ENCODE results near the gene THY1.
"Not testable (repeated sequence)": the region's sequence is repeated elsewhere in the genome, so short reads cannot be mapped to it uniquely, and the experiment has no call there.

THY1 gene

DNA sequence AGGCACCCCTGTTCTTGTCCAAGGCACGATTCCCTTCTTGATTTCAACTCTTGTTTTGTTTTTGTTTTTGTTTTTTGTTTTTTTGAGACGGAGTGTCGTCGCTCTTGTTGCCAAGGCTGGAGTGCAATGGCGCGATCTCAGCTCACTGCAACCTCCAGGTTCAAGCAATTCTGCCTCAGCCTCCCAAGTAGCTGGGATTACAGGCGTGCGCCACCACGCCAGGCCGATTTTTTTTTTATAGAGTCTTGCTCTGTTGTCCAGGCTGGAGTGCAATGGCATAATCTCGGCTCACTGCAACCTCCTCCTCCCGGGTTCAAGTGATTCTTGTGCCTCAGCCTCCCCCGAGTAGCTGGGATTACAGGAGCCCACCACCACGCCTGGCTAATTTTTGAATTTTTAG is 40.5 kb downstream of the THY1 start:
- not testable (repeated sequence) for DNase-seq (ENCODE audit: low read depth, low spot score)

DNA sequence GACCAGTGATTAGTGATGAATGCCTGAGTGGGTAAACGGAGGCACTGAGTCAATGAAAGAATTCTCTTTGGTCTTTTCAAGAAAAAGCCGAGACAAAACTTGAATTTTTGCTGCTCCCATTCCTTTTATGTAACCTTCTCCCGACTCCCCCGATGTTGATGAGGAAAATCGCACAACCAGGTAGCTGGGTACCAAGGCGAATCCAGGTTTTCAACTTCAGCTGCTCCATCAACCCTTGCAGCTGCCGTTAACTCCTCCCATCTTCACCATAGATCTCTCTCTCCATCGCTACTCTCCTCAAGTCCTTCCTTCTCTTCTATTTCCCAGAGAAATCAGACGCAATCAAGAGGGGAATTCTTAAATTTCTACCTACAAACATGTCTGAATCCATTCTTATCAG is 40.9 kb downstream of the THY1 start:
- DNase-seq (ENCODE audit: low read depth, low spot score): no peak

DNA sequence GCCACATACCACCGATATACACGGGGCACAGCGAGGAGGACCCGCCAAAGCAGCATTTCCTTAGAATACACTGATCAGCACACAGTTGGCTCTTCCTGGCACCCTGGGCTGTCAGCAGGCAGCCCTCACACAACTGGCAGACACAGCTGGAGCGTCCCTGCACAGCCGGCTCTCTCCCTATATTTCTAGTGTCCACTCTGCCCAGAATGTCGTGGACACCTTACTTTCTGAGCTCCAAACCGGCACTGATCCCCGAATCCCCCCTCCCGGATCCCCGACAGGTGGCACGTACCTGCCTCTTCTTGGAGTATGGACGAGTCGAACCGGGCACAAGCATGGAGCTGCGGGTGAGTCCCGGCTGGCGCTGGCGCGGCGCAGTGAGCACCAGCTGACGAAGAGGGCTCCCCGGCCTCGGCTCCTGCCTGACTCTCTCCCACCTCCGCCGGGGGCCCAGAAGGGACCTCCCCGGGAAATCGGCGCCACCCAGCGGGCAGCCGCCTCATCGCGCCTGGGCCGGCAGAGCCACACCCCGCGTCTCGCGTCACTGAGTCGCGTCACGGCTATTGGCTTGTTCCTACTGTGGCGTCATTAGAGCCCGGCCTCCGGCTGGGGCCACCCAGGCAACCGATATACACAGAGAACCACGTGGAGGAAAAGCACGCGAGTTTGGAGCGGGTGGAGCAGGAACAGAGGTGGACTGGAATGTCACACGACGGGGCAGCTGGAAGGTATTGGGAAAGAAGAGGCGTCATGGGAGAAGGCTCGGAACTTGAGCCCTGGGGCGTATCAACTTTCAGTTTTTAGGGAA is 41.6 kb downstream of the THY1 start, which contains the start of gene USP2:
TSS of gene USP2 (minus strand) at position 510 of the 808 bp plus-strand sequence. CDS start 8,210 bp downstream, outside the sequence.
- peak; percentile 89 for DNase-seq (ENCODE audit: low read depth, low spot score)

DNA sequence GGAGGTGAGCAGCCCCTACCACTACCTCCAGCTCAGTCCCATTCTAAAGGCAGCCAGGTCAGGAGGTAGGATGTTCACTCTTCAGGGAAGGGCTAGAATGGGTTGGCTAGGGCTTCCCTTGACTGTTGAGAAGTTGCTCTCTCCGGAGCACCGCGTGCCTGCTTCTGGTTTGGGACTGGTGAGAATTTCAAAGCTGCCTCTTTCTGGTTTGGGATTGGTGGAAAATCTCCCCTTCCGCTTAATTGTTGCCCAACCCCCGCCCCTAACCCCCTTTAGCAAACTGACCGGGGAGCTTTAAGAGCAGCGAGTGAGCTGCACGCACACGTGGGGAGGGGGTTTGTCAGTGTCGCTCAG is 42.2 kb downstream of the THY1 start:
- DNase-seq (ENCODE audit: low read depth, low spot score): no peak

DNA sequence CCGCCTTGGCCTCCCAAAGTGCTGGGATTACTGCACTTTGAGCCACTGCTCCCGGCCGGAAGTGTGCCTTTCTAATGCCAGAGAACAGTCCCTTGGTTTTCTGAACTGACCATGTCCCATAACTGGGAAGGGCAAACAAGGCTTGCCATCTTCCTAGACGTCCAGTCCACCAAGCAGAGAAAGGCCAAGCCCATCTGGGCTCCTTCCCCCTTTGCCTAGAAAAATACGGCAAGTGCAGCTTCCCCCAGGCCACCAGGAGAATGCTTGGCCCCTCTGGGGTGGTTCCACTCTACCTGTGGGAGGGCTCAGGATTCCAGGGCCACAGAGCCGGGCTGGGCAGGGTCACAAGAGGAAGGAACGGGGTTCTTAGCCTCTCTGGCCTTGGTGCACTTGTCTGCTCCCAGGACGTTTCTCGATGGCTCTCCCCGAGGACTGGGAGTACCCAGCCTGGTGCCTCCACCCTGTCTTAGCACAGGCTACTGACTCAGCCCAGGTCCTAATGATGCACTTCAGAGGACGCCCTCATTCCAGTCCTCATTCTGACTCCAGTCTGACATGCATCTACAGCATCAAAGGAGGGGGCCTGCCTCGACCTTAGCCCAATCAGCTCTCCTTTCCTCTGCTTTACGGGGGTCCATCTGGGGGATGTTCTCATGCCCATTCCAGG is 42.7 kb downstream of the THY1 start:
- no peak for DNase-seq (ENCODE audit: low read depth, low spot score)

DNA sequence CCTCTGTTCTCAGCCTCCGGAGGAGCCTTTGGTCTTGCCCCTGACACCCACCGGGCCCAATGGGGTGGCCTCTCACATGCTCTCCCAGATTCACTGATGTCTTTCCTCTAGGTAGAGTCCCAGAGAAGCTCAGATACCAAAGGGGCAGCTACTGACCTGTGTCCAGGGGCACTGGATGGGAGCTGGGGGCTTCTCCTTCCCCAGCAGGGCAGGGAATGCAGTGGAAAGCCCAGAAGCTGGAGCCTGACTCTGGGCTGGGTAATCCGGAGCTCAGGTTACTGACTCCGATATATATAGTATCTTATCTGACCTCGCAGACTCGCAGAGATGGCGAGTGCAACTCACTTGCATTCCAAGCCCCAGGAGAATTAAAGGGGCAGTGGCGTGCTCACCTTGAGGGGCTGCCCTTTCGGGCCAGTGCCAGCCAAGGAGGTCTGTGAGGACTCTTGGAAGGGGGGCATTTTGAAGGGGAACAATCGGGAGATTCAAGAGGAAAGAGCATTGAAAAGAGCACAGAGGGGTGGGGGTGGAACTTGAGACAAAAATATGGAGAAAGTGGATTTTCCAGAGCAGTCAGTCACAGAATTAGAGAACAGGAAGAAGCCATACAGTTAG is 44.0 kb downstream of the THY1 start:
- no peak for DNase-seq (ENCODE audit: low read depth, low spot score)

DNA sequence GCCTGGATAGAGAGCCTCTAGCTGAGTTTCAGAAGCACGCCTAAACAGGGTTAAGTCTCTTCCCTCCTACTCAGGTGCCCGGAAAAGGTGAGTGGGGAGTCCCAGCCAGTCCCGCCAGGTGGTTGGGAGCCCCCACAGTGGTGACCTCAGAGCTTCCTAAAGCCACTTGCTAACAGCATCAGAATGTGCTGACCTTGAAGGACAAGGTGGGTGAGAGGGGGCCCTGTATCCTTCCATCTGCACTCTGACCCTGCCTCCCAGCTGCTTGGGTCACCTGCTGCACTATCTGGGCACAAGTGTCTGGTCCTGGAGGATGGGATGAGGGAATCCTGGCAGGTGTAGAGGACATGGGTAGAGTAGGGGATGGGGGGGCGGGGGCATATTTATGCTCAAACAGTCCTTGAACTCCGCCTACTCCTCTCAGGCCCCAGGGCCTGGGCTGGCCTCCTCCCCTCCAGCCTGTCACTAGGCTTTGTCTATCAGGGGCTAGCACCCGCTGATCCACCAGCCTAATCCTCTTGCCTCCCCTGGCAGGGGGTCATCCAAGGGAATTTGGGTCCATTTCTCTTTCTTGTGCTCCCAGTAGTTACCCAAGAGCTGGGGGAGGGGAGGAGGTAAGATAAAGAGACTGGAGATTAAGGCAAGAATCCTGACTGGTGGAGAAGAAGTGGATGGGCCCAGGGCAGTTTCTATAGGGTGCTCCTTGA is 44.9 kb downstream of the THY1 start:
- DNase-seq (ENCODE audit: low read depth, low spot score): no peak

DNA sequence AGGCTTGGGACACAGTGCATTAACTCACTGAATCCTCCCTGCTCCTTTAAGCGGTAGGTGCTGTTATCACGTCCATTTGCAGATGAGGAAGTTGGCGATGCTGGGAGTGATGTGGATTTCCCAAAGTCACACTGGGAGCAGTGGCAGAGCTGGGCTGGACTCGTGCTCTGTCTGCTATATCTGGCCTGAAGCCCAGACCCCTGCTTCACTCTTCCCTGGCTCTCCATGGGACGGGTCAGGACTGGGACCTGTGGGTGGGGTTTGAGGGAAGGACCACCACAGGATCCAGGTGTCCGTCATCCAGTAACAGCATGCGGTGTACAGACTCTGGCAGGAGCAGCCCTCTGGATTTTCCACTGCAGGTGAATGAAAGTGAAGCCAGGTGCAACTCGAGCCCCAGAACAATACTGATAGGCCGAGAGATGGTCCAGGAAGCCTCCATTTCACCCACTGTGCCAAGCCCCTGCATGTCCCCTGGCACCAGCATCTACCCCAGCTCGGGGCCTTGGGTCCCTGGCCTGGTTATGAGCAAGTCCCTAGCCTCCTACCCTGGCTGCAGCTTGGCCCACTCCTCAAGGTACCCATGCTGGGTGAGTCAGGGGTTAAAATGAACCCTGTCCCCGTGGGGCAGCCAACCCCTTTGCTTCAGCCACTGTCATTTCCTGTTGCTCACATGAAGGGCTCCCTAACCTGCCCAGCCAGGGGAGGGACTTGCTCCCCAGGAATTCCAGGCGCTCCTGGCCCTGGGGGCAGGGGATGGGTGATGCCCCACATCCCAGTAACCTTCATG is 45.7 kb downstream of the THY1 start:
- no peak for DNase-seq (ENCODE audit: low read depth, low spot score)

DNA sequence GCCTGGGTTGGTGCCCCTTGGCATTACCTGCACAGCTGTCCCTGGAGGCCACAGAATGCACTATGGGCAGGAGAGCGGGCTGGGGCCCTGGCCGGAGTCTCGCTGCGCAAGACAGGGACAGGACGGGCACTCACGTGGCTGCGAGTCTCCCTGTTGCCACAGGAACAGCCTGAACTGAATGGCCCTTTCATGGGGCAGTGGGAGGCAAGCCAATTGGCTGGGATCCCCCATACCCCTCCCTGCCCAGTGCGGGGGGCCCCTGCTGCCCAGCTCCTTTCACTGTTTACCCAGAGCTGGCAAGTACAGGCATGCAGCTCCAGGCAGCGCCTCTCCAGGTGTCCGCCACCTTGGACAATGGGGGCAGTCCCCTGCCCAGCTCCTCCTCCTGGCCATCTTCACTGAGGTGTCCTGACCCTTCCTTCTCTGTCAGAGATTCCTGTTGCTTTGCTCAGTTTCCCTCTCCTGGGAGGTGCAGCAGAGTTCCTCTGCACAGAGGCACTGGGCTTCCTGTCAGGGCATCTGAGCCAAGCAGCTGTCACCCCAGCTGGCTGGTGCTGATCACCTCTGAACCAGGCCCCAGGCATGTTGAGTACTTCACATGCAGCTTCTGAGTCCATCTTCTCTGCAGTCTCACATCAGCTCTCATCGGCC is 46.6 kb downstream of the THY1 start:
- DNase-seq (ENCODE audit: low read depth, low spot score): no peak

DNA sequence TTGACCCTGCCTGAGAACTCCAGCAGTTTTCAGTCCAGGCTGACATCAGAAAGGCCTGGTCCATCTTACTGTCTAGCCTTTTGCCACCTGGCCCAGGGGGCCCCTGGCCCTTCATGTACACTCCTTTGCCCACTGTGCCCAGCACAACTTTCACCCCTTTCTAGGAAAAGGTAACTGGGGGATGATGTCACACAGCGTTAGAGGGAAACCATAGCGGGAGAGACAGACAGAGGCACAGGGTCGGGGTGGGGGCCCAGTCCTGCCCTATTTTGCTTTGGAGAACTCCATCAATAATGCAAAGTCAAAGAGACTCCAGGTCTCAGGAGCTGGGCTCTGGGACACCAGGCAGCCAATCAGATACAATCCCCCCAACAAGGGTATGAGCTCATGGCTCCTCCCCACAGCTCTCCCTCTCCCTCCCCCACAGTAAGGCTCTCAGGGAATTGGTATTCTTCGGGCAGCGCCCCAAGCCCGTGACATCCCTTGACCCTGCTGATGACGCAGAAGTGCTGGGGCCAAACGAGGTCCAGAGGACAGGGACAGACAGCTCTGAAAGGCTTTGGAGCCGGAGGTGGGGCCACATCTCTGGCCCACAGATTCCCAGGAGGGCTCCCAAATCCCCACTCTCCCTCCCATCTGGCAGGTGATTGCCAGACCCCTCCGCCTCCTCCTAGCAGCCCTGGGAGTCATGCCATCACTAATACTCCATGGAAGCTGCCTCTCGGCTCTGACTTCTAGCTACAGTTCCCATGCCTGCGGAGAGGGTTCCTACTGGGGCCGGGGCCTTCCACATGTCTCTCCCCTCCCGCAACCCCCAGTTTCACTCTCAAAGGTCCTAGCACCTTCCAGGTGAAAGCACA is 47.4 kb downstream of the THY1 start:
- no peak for DNase-seq (ENCODE audit: low read depth, low spot score)

DNA sequence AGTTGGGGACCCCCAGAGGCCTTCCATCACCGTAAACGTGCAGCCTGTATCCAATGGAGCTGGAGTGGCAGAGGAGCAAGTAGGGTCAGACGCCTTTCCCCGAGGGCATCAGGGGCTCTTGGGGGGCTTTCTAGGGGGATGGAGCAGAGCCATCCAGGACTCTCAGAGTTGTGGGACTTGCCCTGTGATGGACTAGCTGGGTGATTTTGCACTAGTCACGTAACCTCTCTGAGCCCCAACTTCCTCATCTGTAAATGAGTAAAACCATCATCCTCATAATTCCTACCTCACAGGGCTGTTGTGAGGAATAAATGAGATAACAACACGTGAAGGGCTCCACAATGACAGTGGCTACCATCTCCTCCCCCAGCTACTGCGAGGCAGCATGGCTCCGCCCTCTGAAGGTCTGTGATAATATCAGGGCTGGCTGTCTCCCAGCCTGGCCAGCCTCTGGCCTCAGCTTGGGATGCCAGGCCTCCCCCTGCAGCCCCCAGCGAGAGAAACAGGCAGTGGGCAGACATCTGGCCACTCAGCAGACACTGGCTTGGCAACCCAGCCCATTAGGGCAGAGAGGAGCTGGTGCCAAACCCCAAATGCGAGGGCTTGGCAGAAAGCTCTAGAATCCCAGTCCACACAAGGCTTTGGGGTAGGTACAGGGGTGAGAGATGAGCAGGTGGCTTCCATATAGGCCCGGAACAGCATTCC is 48.2 kb downstream of the THY1 start:
- DNase-seq (ENCODE audit: low read depth, low spot score): no peak

DNA sequence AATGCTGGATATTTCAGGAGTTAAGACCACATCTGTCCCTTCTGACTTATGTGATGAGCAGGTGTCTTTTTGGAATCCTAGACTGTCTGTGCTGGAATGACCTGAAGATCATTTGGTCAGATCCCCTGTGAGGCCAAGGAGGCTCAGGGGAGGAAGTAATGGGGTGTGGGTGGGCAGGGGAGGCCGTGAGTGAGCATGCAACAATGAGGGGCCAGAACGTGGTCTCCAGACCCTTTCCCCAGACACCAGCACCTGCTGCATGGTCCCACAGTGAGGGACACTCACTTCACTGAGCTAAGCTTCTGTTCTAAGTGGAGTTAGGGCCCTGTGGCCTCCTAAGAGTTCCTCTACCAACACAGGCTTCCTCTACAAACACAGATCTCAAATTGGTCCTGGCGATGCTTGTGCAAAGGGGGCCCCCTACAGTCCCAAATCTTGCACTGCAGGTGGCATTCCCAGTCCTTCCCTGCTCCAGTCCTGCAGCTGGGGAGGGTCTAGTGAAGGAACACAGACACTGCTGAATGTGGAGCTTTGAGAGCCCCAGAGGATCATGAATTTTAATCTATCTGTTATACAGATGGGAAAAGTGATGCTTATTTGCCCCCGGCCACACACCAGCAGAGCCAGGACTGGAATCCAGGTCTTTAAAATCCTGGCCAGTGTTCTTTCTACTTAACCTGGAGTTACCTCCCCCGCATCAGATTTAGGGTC is 48.9 kb downstream of the THY1 start:
- DNase-seq (ENCODE audit: low read depth, low spot score): no peak

DNA sequence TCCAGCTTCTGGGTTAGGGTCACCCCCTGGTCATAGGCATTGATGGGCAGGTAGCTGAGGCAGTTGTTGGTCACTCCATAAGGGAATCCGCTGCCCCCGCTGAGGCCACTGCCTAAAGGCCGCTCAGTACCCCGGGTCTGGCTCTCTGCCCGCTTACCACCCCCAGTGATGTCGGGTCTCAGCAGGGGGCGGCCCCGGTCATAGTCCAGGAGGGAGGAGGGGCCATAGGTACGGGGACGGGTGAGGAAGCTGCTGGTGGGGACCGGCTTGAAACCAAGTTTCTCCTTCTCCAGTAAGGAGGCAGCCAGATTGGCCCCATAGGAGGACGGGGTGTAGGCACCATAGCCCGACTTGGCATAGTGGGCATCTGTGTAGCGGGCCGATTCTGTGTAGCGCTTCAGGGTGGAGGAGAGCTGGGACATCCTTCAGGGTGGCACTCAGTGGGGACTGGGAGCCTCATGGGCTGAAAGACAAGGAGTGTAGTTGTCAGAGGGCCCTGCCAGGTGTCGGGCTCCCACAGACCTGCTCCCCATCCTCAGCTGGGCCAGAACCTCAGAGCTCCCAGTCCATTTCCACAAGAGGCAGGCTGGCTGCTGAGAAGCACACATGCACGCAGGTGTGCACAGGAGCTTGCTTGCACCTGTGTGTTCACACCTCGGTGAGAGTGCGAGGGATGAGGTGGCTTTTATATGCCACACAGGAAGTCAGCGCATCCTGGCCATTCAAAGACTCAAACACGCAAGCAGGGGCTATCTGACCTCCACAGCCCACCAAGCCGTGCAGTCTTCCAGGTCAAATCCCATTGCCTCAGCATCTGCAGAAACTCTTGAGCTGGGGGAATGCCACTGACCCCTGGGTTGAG is 49.7 kb downstream of the THY1 start:
- DNase-seq (ENCODE audit: low read depth, low spot score): no peak

DNA sequence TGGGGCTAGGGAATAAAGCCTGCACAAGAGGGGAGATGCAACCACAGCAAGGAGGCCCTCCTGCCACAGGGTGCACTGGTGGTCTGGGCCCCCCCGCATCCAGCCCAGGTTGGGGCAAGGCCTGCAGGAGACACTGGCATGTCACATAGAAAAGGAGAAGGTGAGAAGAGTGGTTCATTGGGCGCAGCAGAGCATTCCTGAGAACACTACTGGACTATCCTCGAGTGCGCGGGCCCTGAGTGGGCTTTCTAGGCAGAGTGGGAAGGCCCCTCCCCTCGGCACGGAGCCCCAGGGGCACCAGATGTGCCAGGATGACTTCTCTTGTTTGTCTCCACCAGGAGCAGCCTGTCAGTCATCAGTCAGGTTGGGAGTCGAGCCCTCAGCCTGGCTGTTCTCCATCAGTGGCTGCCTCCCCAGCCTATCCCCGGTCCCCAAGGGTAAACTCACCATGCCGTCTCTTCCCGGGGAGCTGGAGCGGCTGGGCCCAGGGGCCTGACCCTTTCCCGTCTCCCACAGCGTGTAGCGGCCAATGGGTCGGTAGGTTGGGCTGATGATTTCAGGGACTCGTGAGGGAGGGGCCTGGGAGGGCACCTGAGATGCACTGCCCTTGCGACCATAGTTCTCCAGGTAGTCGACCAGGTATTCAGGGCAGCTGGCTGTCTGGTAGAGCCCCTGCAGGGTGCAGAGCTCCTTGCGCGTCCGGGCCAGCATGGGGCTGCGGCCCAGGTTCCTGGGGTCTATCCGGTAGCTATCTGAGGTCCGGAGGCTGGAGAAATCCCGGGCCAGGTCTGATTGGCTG is 50.5 kb downstream of the THY1 start:
- no peak for DNase-seq (ENCODE audit: low read depth, low spot score)

DNA sequence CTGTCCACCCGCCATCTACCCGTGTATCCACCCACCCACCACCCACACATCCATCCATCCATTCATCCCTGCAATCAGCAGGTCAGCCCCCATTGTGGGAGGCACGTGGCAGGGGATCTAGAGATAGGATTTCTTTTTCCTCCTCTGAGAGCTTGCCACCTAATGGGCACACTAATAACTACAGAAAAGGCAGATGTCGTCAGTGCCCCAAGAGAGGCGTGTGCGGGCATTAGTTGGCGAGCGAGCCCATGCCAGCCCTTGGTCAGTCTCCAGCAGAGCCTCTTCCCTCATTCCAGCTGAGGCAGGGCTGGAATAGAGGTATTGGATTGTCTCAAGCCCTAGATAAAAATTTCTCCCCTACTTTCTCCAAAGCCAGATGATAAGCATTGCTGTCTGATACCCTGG is 51.2 kb downstream of the THY1 start:
- no peak for DNase-seq (ENCODE audit: low read depth, low spot score)

DNA sequence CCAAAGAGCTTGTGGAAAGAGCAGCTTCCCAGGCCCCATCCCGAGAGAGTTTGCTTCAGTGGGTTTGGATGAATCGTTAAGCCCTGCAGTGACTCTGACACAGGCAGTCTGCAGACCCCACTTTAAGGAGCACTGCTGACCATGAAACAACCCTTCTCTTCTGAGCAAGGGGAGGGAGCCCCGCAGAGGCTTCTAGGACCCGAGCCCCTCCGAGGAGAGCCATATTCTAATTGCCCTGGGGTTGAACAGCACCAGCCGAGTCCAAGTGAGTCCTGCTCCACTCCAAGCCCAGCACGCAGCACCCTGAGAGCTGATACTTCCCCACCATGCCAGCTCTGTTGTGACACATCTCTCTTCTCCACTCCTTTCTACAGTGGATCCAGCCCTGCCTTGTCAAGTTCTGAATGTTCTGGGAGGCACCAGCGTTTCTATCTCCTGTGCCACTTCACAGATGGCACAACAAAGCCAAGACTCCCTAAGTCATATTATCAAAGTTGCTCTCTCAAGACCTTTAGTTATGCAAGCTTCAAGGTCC is 51.8 kb downstream of the THY1 start:
- no peak for DNase-seq (ENCODE audit: low read depth, low spot score)
